NCI-H187 (cell line): ENCODE data around the gene LIG3.
A peak's percentile ranks its signal among the peaks of the same experiment; 100 is the strongest.
"Not testable (repeated sequence)": the region's sequence is repeated elsewhere in the genome, so short reads cannot be mapped to it uniquely, and the experiment has no call there.

Source experiments
- DNase-seq, 2 experiments: peaks; one replicate each; lab custom pipeline; 2025; lab: John Stamatoyannopoulos, UW

Gene LIG3

GRCh38 chr17:34980353-34980680, at the start of gene LIG3:
LIG3 (plus strand) TSS chr17:34980512; CDS start chr17:34983006, 2,494 bp downstream.
- peak; percentile 78 to 90 for DNase-seq

- DNase-seq, result not testable (repeated sequence)
Observed at GRCh38 chr17:34950780-34951179, 29.5 kb upstream of the LIG3 start.

GRCh38 chr17:34958438-34958837, 21.9 kb upstream of the LIG3 start:
- no peak for DNase-seq

- peak; percentile 63 to 84 for DNase-seq
Observed at GRCh38 chr17:34961093-34961911, 19.0 kb upstream of the LIG3 start, which contains the start of the genes CCT6B and ZNF830. CCT6B (minus strand) TSS chr17:34961460; CDS start chr17:34961393, 67 bp downstream. ZNF830 (plus strand) TSS chr17:34961540; CDS start chr17:34961567, 27 bp downstream.

GRCh38 chr17:34974179-34974578, 6.1 kb upstream of the LIG3 start:
- no peak for DNase-seq

GRCh38 chr17:34974794-34975785, 5.2 kb upstream of the LIG3 start:
- DNase-seq, result no peak

GRCh38 chr17:34979153-34979552, 1.2 kb upstream of the LIG3 start:
- no peak for DNase-seq

GRCh38 chr17:34979650-34980352, 511 bp upstream of the LIG3 start:
- DNase-seq, result no peak

- peak; percentile 44 to 48 for DNase-seq
Observed at GRCh38 chr17:34980681-34981537, 597 bp downstream of the LIG3 start.

GRCh38 chr17:34981538-34982241, 1.4 kb downstream of the LIG3 start:
- DNase-seq, result no peak

- DNase-seq, result no peak
Observed at GRCh38 chr17:34987232-34987631, 6.9 kb downstream of the LIG3 start.

- no peak for DNase-seq
Observed at GRCh38 chr17:34988644-34989043, 8.3 kb downstream of the LIG3 start.

GRCh38 chr17:34989473-34989872, 9.2 kb downstream of the LIG3 start:
- no peak for DNase-seq

- no peak for DNase-seq
Observed at GRCh38 chr17:34990921-34991365, 10.6 kb downstream of the LIG3 start.

GRCh38 chr17:34991606-34992005, 11.3 kb downstream of the LIG3 start:
- no peak for DNase-seq

- no peak for DNase-seq
Observed at GRCh38 chr17:34993031-34993430, 12.7 kb downstream of the LIG3 start.

- DNase-seq, result no peak
Observed at GRCh38 chr17:34996422-34997285, 16.3 kb downstream of the LIG3 start.

GRCh38 chr17:34997355-34997862, 17.1 kb downstream of the LIG3 start:
- DNase-seq, result no peak

- DNase-seq, result no peak
Observed at GRCh38 chr17:34998205-34998604, 17.9 kb downstream of the LIG3 start.
